ENCODE measurements around the gene GOLGB1. TPM values are rescaled to one million over a fixed set of nuclear protein-coding genes. Genes with fewer than 3 reads are reported as not detected.

Gene GOLGB1
- total RNA-seq, 1 donor: 63.2 TPM

DNA sequence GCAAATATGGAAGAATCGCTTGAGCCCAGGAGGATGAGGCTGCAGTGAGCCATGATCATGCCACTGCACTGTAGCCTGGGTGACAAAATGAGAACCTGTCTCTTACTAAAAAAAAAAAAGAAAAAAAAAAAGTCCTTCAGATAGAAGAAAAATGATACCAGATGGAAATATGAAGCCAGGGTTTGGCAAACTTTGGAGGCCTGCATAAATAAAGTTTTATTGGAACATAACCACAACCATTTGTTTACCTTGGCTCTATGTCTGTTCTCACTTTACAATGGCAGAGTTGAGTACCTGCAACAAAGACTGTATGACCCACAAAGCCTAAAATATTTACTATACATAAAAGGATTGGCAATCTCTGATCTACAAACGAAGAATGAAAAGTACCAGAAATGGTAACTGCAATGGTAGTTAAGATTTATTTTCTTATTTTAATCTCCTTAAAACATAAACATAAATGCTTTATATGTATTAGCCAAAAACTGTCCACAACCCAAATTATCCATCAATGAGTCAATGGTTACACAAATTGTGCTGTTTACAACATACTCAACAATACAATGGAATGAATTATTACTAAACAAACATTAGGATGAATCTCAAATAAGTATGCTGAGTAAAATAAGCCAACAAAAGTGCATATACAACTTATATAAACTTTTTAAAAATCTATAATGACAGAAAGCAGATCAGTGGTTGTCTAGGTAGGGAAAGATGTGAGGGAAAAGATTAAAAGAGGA, 41.8 kb downstream of the GOLGB1 start:
- DNase-seq (ENCODE audit: low read depth): no peak
- TF ChIP-seq, protein P1, sequence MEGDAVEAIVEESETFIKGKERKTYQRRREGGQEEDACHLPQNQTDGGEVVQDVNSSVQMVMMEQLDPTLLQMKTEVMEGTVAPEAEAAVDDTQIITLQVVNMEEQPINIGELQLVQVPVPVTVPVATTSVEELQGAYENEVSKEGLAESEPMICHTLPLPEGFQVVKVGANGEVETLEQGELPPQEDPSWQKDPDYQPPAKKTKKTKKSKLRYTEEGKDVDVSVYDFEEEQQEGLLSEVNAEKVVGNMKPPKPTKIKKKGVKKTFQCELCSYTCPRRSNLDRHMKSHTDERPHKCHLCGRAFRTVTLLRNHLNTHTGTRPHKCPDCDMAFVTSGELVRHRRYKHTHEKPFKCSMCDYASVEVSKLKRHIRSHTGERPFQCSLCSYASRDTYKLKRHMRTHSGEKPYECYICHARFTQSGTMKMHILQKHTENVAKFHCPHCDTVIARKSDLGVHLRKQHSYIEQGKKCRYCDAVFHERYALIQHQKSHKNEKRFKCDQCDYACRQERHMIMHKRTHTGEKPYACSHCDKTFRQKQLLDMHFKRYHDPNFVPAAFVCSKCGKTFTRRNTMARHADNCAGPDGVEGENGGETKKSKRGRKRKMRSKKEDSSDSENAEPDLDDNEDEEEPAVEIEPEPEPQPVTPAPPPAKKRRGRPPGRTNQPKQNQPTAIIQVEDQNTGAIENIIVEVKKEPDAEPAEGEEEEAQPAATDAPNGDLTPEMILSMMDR (IDR thresholded peaks at IDR 0.05; ENCODE audit: insufficient read depth, low read length): no peak
- no peak overlapping the region for H3K4me3 ChIP-seq (ENCODE audit: low read depth, low read length)

DNA sequence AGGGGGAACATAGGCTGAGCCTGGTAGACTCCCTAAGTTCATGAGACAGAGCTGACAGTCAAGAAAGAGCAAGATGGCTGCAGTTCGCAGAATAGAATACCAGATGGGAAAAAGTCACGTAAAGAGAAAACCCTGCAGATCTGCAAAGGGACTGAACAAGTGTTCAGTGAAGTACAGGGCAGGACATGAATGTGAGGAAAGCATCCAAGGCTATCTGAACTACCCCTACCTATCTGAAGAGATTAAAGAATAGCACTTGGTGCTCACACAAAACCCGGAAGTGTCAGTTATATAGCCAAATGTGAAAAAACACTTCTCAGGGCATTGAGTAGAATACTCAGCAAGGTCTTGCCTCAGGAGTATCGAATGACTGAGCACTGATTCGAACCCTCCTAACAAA, 44.0 kb downstream of the GOLGB1 start:
- no peak for DNase-seq (ENCODE audit: low read depth)
- no peak overlapping the region for H3K4me3 ChIP-seq (ENCODE audit: low read depth, low read length)
- TF ChIP-seq, protein P1 (IDR thresholded peaks at IDR 0.05; ENCODE audit: insufficient read depth, low read length): no peak

DNA sequence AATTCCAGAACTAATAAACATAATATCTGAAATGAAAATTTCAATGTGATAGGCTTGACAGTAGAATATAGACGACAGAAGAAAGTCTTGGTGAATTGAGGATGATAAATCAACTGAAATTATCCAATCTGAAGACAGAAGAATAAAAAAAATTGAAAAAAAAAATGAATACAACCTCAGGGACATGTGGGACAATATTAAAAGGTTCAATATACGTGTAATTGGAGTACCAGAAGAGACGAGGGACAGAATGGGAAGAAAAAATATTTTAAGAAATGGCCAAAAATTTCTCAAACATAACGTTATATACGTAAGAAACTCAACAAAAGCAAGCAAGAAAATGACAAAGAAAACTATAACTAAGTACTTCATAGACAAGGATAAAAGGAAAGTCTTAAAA, 45.6 kb downstream of the GOLGB1 start:
- TF ChIP-seq, protein P1 (IDR thresholded peaks at IDR 0.05; ENCODE audit: insufficient read depth, low read length): no peak
- DNase-seq (ENCODE audit: low read depth): no peak
- no peak overlapping the region for H3K4me3 ChIP-seq (ENCODE audit: low read depth, low read length)

DNA sequence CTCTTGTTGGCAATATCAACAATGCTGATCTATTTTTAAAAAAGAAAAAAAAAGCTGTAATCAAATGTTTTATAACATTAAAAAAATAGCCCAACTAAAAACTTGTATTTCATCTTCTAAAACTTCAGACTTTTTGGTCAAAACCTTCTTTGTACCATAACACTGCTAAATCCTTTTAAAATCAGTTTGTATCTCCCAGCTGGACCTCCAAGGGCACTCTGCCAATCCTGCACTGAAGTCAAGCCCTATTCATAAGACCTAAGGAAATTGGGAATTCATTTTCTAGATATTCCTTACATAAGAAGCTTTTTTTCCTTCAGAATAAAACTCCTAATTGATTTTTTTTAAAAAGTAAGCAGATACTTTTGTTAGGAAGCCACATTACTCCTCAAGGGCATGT, 50.6 kb downstream of the GOLGB1 start:
- no peak for DNase-seq (ENCODE audit: low read depth)
- H3K4me3 ChIP-seq (ENCODE audit: low read depth, low read length): no peak overlapping the region
- TF ChIP-seq, protein P1 (IDR thresholded peaks at IDR 0.05; ENCODE audit: insufficient read depth, low read length): no peak

DNA sequence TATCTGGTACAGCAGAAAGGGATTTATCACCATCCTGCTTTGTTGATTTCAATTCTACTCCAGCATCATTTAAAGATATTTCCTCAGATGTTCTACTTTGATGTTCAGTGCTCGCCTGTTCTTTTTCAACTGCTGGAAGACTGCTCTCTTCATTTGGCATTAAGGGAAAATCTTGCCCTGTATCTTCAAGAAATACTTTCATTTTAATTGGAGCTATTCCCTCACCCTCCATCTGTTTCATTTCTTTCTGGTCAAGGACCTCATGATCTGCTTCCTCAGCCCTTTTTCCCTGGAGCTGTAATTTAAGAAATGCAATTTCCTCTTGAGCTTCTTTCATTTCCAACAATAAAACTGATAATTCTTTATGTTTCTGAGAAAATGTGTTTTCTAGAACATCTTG, 51.1 kb downstream of the GOLGB1 start:
- TF ChIP-seq, protein P1 (IDR thresholded peaks at IDR 0.05; ENCODE audit: insufficient read depth, low read length): no peak
- DNase-seq (ENCODE audit: low read depth): no peak

DNA sequence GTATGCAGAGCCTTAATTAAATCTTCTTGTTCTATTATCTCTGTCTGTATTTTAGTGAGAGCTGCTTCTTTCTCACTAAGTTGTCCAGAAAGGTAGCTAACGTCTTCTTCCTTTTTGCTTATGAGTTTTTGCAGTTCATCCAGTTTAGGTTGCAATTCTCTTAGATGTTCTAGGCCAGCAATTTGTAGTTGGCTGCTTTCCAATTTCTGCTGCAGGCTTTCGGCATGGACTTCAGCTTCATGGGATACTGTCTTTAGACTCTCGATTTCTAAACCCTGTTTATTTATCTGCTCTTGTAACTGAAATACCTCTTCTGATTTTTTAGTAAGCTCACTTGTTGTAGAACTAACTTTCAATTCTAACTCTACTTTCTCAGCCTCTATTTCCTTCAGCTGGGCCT, 53.4 kb downstream of the GOLGB1 start:
- DNase-seq (ENCODE audit: low read depth): no peak
- H3K4me3 ChIP-seq (ENCODE audit: low read depth, low read length): no peak overlapping the region
- TF ChIP-seq, protein P1 (IDR thresholded peaks at IDR 0.05; ENCODE audit: insufficient read depth, low read length): no peak

More for the DNA sequence above, 51.1 kb downstream of the GOLGB1 start:
- H3K4me3 ChIP-seq (ENCODE audit: low read depth, low read length): no peak overlapping the region
